ENCODE measurements around the gene MYO1B. TPM values are rescaled to one million over a fixed set of nuclear protein-coding genes. Genes with fewer than 3 reads are reported as not detected.

Gene MYO1B
- total and polyA plus RNA-seq, 2 of the 4 experiments (the other 2 are of a cell fraction): 57.2 to 116 TPM

DNA sequence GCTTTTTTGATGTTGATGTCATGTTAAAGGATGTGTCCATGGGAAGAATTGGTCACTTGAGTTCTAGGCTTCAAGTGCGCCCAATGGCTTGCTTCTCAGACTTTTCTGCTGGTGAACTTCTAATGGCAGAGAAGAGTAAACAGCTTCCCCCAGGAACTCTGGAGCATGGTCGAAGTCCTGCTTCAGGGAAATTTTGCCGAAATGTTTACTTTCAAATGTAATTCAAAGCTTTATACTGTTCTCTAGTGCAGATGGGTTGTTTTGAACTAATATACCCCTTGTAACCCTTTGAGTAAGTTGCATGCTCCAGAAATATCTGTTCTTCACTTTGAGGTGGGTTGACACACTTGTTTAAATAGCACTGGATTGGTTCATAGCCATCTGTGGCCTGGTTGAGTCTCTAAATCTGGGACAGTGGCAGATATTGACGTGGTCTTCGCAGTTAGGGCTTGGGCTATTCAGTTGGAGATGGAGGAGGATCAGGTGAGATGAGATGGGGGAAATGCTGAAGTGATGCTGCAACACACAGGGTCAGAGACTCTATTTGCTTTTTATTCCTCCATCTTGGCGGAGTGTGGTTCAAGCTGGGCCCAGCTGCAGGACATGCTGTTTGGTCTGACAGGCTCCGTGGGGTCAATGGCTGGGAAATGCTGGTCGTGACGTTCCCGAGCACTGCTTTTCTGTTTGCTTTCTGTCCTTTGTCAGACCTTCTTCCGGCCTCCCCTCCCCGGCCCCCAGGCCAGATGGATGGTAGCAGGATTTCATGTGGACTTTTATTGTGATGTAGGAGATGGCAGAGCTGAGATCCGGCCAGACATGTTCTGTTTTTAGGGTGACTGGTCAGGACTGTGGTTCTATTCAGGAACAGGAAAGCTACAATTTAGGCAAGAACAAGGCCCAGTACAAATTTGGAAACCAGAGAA, 35.9 kb downstream of the MYO1B start:
- ATAC-seq (ENCODE audit: low read depth) (no peak), DNase-seq (no peak)
- H2BK5ac ChIP-seq (ENCODE audit: low read depth, low read length, poor library complexity, severe bottlenecking): no peak overlapping the region
- ChIA-PET CTCF (no interaction called here), POLR2A (ENCODE audit: unreplicated experiment) (no interaction called here)
- no peak overlapping the region for H2AK9ac ChIP-seq (replicated peaks; ENCODE audit: low read depth, low read length, poor library complexity)
- H2AFZ ChIP-seq (replicated peaks; ENCODE audit: low read length, poor library complexity): no peak overlapping the region
- dilution Hi-C loops (cut with HindIII; ENCODE audit: low sequenced_read_pairs, unreplicated experiment): no loop called here
- intact Hi-C loops (cut with micrococcal nuclease): no loop called here
- peaks cover 54% of the 10 kb centered on the region for H4K20me1 ChIP-seq (ENCODE audit: insufficient read depth, low read length)
- no peak overlapping the region for H3K4me3 ChIP-seq (ENCODE audit: insufficient read depth, low read depth, low read length)
- no peak overlapping the region for H4K91ac ChIP-seq (ENCODE audit: insufficient read depth, low read depth, low read length)
- no peak overlapping the region for H2BK15ac ChIP-seq (ENCODE audit: low read depth, low read length)
- H4K8ac ChIP-seq (ENCODE audit: low read depth in 2 of 2, low read length in 2 of 2): no peak overlapping the region
- no peak overlapping the region for H3K27ac ChIP-seq (ENCODE audit: insufficient read depth, low read length)
- peaks cover 59 to 86% of the 10 kb centered on the region in 2 experiments for H3K79me1 ChIP-seq (ENCODE audit: low read depth in 1 of 2, low read length in 2 of 2)
- H3K9ac ChIP-seq (ENCODE audit: low read depth, low read length): no peak overlapping the region
- H3K56ac ChIP-seq (ENCODE audit: extremely low read depth, insufficient read depth, low read length): no peak overlapping the region
- H2BK20ac ChIP-seq (ENCODE audit: low read depth, low read length): no peak overlapping the region
- H3K9me1 ChIP-seq (ENCODE audit: insufficient read depth, low read length): peaks cover 16% of the 10 kb centered on the region; the same call in 1 of the 2 replicates
- BruUV-seq (replicated peaks): no TSS peak
- H3K9me3 ChIP-seq (ENCODE audit: control insufficient read depth, insufficient read depth, low read length): no peaks in the 10 kb centered on the region
- H2AK5ac ChIP-seq (ENCODE audit: low read depth, low read length): no peak overlapping the region
- no peak overlapping the region for H2BK120ac ChIP-seq (ENCODE audit: low read depth, low read length)
- H3K4me2 ChIP-seq (ENCODE audit: low read depth, low read length): no peak overlapping the region
- peaks cover 7% of the 10 kb centered on the region for H3K4me1 ChIP-seq (ENCODE audit: control insufficient read depth, insufficient read depth, low read length)
- H3K23ac ChIP-seq (ENCODE audit: low read depth, low read length): no peak overlapping the region
- H3K14ac ChIP-seq (replicated peaks; ENCODE audit: low read depth, low read length): no peak overlapping the region
- in situ Hi-C loops (cut with MboI; ENCODE audit: low sequenced_read_pairs): no loop called here
- 100% methylated on average over 1 of the region's 13 CpGs; no CpG with 5 or more reads in 1 of the 2 experiments for WGBS, 2 experiments (ENCODE audit: extremely low coverage in 2 of 2, insufficient read length in 1 of 2)
- H3K27me3 ChIP-seq (ENCODE audit: control insufficient read depth, insufficient read depth, low read length): no peaks in the 10 kb centered on the region
- H3K18ac ChIP-seq (ENCODE audit: low read depth, low read length): no peak overlapping the region
- H3K36me3 ChIP-seq (ENCODE audit: control insufficient read depth, insufficient read depth, low read length): peaks cover 51% of the 10 kb centered on the region
- no peak overlapping the region for H3K4ac ChIP-seq (ENCODE audit: low read depth, low read length)
- no peak overlapping the region for H4K5ac ChIP-seq (ENCODE audit: low read depth, low read length)
- TF ChIP-seq MXI1 (IDR thresholded peaks at IDR 0.05; ENCODE audit: borderline replicate concordance, low read depth, low read length): no peak
- TF ChIP-seq, protein P1, sequence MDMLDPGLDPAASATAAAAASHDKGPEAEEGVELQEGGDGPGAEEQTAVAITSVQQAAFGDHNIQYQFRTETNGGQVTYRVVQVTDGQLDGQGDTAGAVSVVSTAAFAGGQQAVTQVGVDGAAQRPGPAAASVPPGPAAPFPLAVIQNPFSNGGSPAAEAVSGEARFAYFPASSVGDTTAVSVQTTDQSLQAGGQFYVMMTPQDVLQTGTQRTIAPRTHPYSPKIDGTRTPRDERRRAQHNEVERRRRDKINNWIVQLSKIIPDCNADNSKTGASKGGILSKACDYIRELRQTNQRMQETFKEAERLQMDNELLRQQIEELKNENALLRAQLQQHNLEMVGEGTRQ (IDR thresholded peaks at IDR 0.05; ENCODE audit: low read depth, low read length): no peak
- no peak for TF ChIP-seq MAZ (IDR thresholded peaks at IDR 0.05; ENCODE audit: borderline replicate concordance, low read depth, low read length)
- no peak for TF ChIP-seq RAD21 (IDR thresholded peaks at IDR 0.05; ENCODE audit: low read length)
- TF ChIP-seq NFE2L2 (IDR thresholded peaks at IDR 0.05; ENCODE audit: low read depth, low read length): no peak
- no peak for TF ChIP-seq CEBPB (IDR thresholded peaks at IDR 0.05; ENCODE audit: low read depth, low read length)
- TF ChIP-seq BHLHE40 (IDR thresholded peaks at IDR 0.05; ENCODE audit: low read depth, low read length): no peak
- no peak for TF ChIP-seq POLR2A (IDR thresholded peaks at IDR 0.05; ENCODE audit: low read depth, low read length)
- TF ChIP-seq, protein P2, sequence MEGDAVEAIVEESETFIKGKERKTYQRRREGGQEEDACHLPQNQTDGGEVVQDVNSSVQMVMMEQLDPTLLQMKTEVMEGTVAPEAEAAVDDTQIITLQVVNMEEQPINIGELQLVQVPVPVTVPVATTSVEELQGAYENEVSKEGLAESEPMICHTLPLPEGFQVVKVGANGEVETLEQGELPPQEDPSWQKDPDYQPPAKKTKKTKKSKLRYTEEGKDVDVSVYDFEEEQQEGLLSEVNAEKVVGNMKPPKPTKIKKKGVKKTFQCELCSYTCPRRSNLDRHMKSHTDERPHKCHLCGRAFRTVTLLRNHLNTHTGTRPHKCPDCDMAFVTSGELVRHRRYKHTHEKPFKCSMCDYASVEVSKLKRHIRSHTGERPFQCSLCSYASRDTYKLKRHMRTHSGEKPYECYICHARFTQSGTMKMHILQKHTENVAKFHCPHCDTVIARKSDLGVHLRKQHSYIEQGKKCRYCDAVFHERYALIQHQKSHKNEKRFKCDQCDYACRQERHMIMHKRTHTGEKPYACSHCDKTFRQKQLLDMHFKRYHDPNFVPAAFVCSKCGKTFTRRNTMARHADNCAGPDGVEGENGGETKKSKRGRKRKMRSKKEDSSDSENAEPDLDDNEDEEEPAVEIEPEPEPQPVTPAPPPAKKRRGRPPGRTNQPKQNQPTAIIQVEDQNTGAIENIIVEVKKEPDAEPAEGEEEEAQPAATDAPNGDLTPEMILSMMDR (conservative IDR thresholded peaks at IDR 0.05; ENCODE audit: low read depth, low read length): no peak
- TF ChIP-seq MAFK (IDR thresholded peaks at IDR 0.05; ENCODE audit: low read depth, low read length): no peak
- no peak for TF ChIP-seq RCOR1 (IDR thresholded peaks at IDR 0.05; ENCODE audit: insufficient replicate concordance, low read length)
- TF ChIP-seq RFX5 (IDR thresholded peaks at IDR 0.05; ENCODE audit: low read depth, low read length): no peak
- no peak for TF ChIP-seq SMC3 (IDR thresholded peaks at IDR 0.05; ENCODE audit: low read depth, low read length)
- no peak for TF ChIP-seq CHD1 (IDR thresholded peaks at IDR 0.05; ENCODE audit: low read depth, low read length)
- no peak for TF ChIP-seq FOS (IDR thresholded peaks at IDR 0.05; ENCODE audit: low read depth, low read length)

Measured in IMR-90 (cell line).